ENCODE data around the gene ZBED5.
A peak's percentile ranks its signal among the peaks of the same experiment; 100 is the strongest.

ZBED5 gene

GRCh38 chr11:10857709-10858438, at the start of gene ZBED5:
TSS of gene ZBED5 (minus strand) at chr11:10858053. CDS start at chr11:10854945, 3,108 bp downstream.
- no peak for TF ChIP-seq CTCF (IDR thresholded peaks at IDR 0.05; ENCODE audit: insufficient read depth, missing control alignments)
- no peak for FAIRE-seq
- peak; percentile 37 for DNase-seq (ENCODE audit: insufficient read length, low spot score)

GRCh38 chr11:10906521-10906920, 48.7 kb upstream of the ZBED5 start:
- DNase-seq (ENCODE audit: insufficient read length, low spot score): no peak
- FAIRE-seq: no peak
- TF ChIP-seq CTCF (IDR thresholded peaks at IDR 0.05; ENCODE audit: insufficient read depth, missing control alignments): peak; percentile 4

- no peak for TF ChIP-seq CTCF (IDR thresholded peaks at IDR 0.05; ENCODE audit: insufficient read depth, missing control alignments)
- no peak for DNase-seq (ENCODE audit: insufficient read length, low spot score)
- FAIRE-seq: no peak
Observed at GRCh38 chr11:10902301-10903063, 44.6 kb upstream of the ZBED5 start.

GRCh38 chr11:10900681-10901415, 43.0 kb upstream of the ZBED5 start:
- TF ChIP-seq CTCF (IDR thresholded peaks at IDR 0.05; ENCODE audit: insufficient read depth, missing control alignments): no peak
- FAIRE-seq: no peak
- no peak for DNase-seq (ENCODE audit: insufficient read length, low spot score)

DNA sequence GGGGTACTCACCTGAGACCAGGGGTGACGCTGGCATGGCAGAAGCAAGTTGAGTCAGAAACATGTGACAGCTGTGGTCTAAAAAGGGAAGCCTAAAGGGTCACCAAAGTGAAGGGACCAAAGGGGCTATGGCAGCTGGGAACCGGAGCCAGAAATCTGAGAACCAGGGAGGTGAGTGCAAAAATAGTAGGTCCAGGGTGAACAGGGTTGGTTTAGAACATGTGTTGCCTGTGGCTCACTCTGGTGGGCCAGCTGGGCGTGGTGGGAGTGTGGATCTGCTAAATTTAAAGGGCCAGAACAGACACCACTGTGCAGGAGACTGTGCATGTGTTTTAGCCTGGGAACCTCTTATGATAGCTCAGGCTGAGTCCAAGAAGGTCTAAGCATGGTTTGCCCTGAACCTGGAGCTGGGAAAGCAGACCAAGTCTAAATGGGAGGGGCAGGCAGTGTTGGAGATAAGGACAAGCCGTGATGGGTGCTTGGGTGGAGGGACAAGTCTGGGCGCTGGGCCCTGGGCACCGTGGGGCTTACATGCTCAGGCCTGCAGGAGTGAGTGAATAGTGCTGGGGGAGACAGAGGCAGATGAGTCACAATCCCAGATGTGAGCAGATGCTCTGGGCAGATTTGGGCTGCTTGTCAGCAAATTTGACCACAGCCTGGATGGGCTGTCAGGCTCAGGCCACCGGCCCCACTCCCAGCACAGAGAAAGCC, 41.4 kb upstream of the ZBED5 start:
- FAIRE-seq: no peak
- no peak for TF ChIP-seq CTCF (IDR thresholded peaks at IDR 0.05; ENCODE audit: insufficient read depth, missing control alignments)
- DNase-seq (ENCODE audit: insufficient read length, low spot score): no peak

- FAIRE-seq (no peak), DNase-seq (ENCODE audit: insufficient read length, low spot score) (no peak)
Observed at GRCh38 chr11:10898763-10899025, 40.8 kb upstream of the ZBED5 start.

More at GRCh38 chr11:10898763-10899025, 40.8 kb upstream of the ZBED5 start:
- TF ChIP-seq CTCF (IDR thresholded peaks at IDR 0.05; ENCODE audit: insufficient read depth, missing control alignments): no peak

All from D721Med (cell line).